ENCODE data around the gene AMBRA1. TPM values are rescaled to one million over a fixed set of nuclear protein-coding genes. Genes with fewer than 3 reads are reported as not detected.

AMBRA1 gene
- total RNA-seq, 6 experiments from 2014 or later: 23.2 to 25.9 (median 24.4) TPM

- DNase-seq: no peak
- no peak for TF ChIP-seq CTCF (IDR thresholded peaks at IDR 0.05)
- no peaks in the 10 kb centered on the region for H3K9me3 Mint-ChIP-seq
Observed at GRCh38 chr11:46388619-46389449, 205.0 kb downstream of the AMBRA1 start.

DNA sequence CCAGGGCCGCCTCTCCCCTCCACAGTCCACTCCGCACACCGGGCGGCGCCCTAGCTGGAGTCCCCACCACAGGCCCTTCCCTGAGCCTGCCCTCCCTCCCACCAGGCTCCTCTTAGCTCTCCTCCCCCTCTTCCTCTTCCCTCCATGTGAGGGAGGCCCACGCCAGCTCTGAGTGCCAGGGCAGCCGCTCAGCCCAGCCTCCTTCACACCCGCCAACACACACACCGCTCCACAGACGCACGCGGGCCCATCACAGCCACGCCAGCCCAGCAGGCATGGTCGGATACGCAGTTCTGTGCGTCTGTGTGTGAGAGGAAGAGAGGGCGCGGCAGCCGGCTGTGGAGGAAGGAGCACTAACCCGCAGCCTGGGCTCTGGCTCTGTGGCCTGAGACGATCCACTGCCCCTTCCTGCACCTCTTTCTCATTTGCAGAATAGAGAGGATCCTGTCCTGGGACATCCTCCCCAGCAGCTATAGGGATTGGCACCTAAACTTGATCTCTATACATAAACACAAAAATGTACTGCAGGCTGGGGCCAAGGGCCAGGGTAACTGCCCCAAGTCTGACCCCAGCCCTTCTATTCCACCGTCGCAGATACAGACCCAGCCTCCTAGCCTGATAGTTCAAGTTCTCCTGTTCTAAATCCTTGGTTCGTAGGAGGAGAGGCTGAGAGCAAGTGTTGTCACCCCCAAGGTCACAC is 205.8 kb downstream of the AMBRA1 start:
- Mint-ChIP-seq H3K27me3 (ENCODE audit: insufficient read depth) (peaks cover 21% of the 10 kb centered on the region), H3K9me3 (no peaks in the 10 kb centered on the region), H3K4me3 (no peak overlapping the region), H3K27ac (no peak overlapping the region), H3K4me1 (ENCODE audit: low read depth) (peaks cover 32% of the 10 kb centered on the region), H3K36me3 (ENCODE audit: low read depth) (no peaks in the 10 kb centered on the region; the same call in 1 of the 2 replicates)
- DNase-seq: no peak
- TF ChIP-seq CTCF (IDR thresholded peaks at IDR 0.05): no peak

More at GRCh38 chr11:46388619-46389449, 205.0 kb downstream of the AMBRA1 start:
- no peaks in the 10 kb centered on the region; the same call in 1 of the 2 replicates for H3K36me3 Mint-ChIP-seq (ENCODE audit: low read depth)
- no peak overlapping the region for H3K27ac Mint-ChIP-seq
- H3K27me3 Mint-ChIP-seq (ENCODE audit: insufficient read depth): peaks cover 23% of the 10 kb centered on the region
- H3K4me3 Mint-ChIP-seq: peak overlapping the region; percentile 80
- H3K4me1 Mint-ChIP-seq (ENCODE audit: low read depth): peaks cover 32% of the 10 kb centered on the region

DNA sequence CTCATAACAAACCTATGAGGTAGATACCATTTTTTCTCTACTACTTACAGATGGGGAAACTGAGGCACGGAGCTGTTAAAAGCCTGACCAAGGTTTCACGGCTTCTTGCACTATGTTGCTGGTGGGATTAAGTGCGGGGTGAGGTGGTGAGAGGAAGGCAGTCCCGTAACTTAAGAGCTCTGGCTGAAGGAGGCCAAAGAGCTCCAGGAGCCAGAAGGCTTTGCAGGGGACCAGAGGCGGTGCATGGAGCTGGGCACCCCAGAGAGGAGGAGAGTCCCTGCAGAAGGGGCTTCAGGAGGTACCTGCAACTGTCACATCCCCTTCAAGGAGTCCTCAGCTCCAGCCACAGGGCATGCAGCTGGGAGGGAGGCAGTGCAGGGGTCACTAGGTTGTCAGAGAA is 206.4 kb downstream of the AMBRA1 start:
- DNase-seq: no peak
- Mint-ChIP-seq H3K4me1 (ENCODE audit: low read depth) (peaks cover 25% of the 10 kb centered on the region), H3K27ac (no peak overlapping the region), H3K9me3 (no peaks in the 10 kb centered on the region), H3K36me3 (ENCODE audit: low read depth) (no peaks in the 10 kb centered on the region; the same call in 1 of the 2 replicates), H3K27me3 (ENCODE audit: insufficient read depth) (peaks cover 20% of the 10 kb centered on the region), H3K4me3 (no peak overlapping the region)
- TF ChIP-seq CTCF (IDR thresholded peaks at IDR 0.05): no peak

DNA sequence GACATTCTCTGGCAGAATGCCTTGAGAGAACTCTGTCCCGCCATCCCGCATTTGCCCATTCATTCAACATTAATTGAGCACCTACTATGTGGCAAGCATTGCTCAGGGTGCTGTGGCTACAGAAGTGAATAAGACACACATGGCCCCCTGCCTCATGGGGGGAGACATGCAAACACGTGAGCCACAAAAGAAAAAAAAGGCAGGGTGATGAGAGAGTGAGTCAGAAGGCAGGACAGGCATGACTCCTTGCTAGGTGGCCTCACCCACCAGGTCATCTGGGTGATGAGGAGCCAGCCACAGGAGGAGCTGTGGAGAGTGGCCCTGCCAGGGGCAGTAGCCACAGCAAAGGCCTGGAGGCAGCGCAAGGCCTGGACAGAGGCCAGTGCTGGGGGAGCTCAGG is 207.1 kb downstream of the AMBRA1 start:
- Mint-ChIP-seq H3K27ac (no peak overlapping the region), H3K4me1 (ENCODE audit: low read depth) (peaks cover 25% of the 10 kb centered on the region), H3K4me3 (no peak overlapping the region), H3K9me3 (no peaks in the 10 kb centered on the region), H3K27me3 (ENCODE audit: insufficient read depth) (peaks cover 23% of the 10 kb centered on the region), H3K36me3 (ENCODE audit: low read depth) (no peaks in the 10 kb centered on the region; the same call in 1 of the 2 replicates)
- no peak; the same call in 1 of the 2 replicates for TF ChIP-seq CTCF (IDR thresholded peaks at IDR 0.05)
- DNase-seq: peak; percentile 58

DNA sequence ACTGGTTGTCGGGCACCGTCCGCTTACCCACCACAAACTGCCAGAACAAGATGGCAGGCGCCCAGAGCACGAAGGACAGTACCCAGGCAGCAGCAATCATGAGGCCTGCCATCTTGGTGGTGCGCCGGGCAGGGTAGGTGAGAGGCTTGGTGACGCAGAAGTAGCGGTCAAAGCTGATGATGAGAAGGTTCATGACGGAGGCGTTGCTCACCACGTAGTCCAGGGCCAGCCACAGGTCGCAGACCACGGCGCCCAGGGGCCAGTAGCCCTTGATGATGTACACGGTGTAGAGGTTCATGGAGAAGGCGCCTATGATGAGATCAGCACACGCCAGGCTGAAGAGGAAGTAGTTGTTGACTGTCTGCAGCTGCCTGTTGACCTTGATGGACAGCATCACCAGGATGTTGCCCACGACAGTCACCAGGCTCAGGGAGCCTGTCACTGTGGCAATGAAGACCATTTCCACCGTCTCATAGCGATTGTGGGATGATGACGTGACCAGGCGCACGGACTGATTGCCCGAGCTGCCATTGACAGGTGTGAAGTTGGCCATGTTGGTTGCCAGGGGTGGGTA is 207.7 kb downstream of the AMBRA1 start:
- no peak overlapping the region for H3K4me3 Mint-ChIP-seq

More for the DNA sequence above, 207.7 kb downstream of the AMBRA1 start:
- no peaks in the 10 kb centered on the region; the same call in 1 of the 2 replicates for H3K36me3 Mint-ChIP-seq (ENCODE audit: low read depth)
- peaks cover 25% of the 10 kb centered on the region for H3K4me1 Mint-ChIP-seq (ENCODE audit: low read depth)
- DNase-seq: no peak
- H3K27ac Mint-ChIP-seq: no peak overlapping the region
- peaks cover 23% of the 10 kb centered on the region for H3K27me3 Mint-ChIP-seq (ENCODE audit: insufficient read depth)
- no peaks in the 10 kb centered on the region for H3K9me3 Mint-ChIP-seq
- TF ChIP-seq CTCF (IDR thresholded peaks at IDR 0.05): no peak

Data from HFFc6 (cell line).